Endothelial cell of umbilical vein (primary cell): ENCODE measurements around the gene ETV3. TPM values are rescaled to one million over a fixed set of nuclear protein-coding genes. Genes with fewer than 3 reads are reported as not detected.

Source experiments
- BruUV-seq: library from RNA; stranded (reverse); fragments of 400-500 nt; replicated peaks from 2 replicates; lab custom pipeline; 2021; lab: Mats Ljungman, UMichigan
- CTCF ChIA-PET: fragments of 300-600, 350-600 bp; sonication (Branson Sonifier 250); formaldehyde crosslinking; loops from one replicate; lab custom pipeline; 2021; ENCODE audit warnings: antibody characterized with exemption, inconsistent platforms; lab: Charles Lee
- POLR2A ChIA-PET: fragments of 300-600, 350-600 bp; sonication (Branson Sonifier 250); formaldehyde crosslinking; loops from one replicate; lab custom pipeline; 2021; ENCODE audit warnings: antibody characterized with exemption, inconsistent platforms; lab: Charles Lee
- DNase-seq: peaks from one replicate; pipeline ENCODE4 v3.0.0-alpha.2; 2011; ENCODE audit warnings: low read depth, low spot score
- FAIRE-seq: peaks from 2 replicates; lab custom pipeline; 2011; peaks lifted over from hg19 to GRCh38; lab: Jason Lieb, UNC
- H2AFZ ChIP-seq: 2 replicates; pipeline ENCODE4 v1.6.0; 2012; ENCODE audit warnings: low read depth, low read length, control low read depth, inconsistent platforms
- H3K27ac ChIP-seq: 2 replicates; pipeline ENCODE4 v1.5.1; 2011; ENCODE audit warnings: low read depth, mild to moderate bottlenecking, control low read depth, low read length, moderate library complexity; ENCODE audit not compliant: insufficient read depth
- H3K27me3 ChIP-seq, 2 experiments: 2 replicates each; pipeline versions ENCODE4 v1.6.0 to v1.6.1; 2011; ENCODE audit warnings: low read length in 2 of 2, mixed read lengths in 1 of 2; ENCODE audit not compliant: control insufficient read depth in 2 of 2, insufficient read depth in 2 of 2
- H3K36me3 ChIP-seq, 2 experiments: 2 replicates in 1 of 2; 3 replicates in 1 of 2; pipeline ENCODE4 v1.5.1; 2011; ENCODE audit warnings: low read length in 2 of 2, mild to moderate bottlenecking in 1 of 2, moderate library complexity in 1 of 2; ENCODE audit not compliant: control insufficient read depth in 2 of 2, insufficient read depth in 2 of 2; ENCODE audit errors: extremely low read depth in 1 of 2
- H3K4me1 ChIP-seq: 3 replicates; pipeline ENCODE4 v1.5.1; 2011; ENCODE audit warnings: mild to moderate bottlenecking, low read length; ENCODE audit not compliant: control insufficient read depth, insufficient read depth; ENCODE audit errors: extremely low read depth
- H3K4me2 ChIP-seq: 2 replicates; pipeline ENCODE4 v1.6.1; 2011; ENCODE audit warnings: low read length, control low read depth, mixed read lengths; ENCODE audit not compliant: insufficient read depth
- H3K4me3 ChIP-seq, 3 experiments: fragments of 200-600 bp in 1 of 3; sonication (generic), shearing (Covaris generic) in 1 of 3; replicated peaks in 1 of 3; 2 replicates each; pipeline ENCODE4 v1.5.1; 2011 to 2016; ENCODE audit warnings: control low read depth in 3 of 3, low read length in 3 of 3, mild to moderate bottlenecking in 2 of 3, inconsistent platforms in 1 of 3, low read depth in 1 of 3, moderate library complexity in 1 of 3; ENCODE audit not compliant: insufficient read depth in 1 of 3
- H3K79me2 ChIP-seq: 2 replicates; pipeline ENCODE4 v1.6.0; 2012; ENCODE audit warnings: low read length, inconsistent platforms; ENCODE audit not compliant: control insufficient read depth, insufficient read depth
- H3K9ac ChIP-seq: replicated peaks from 2 replicates; pipeline ENCODE3; 2011; ENCODE audit warnings: low read length, control low read depth; ENCODE audit not compliant: insufficient read depth; ENCODE audit errors: extremely low read depth
- H3K9me1 ChIP-seq: replicated peaks from 3 replicates; pipeline ENCODE4 v1.6.0; 2011; ENCODE audit warnings: mild to moderate bottlenecking, low read length; ENCODE audit not compliant: control insufficient read depth, insufficient read depth; ENCODE audit errors: extremely low read depth
- H3K9me3 ChIP-seq: replicated peaks from 2 replicates; pipeline ENCODE4 v1.5.1; 2012; ENCODE audit warnings: low read length, inconsistent platforms; ENCODE audit not compliant: control insufficient read depth, insufficient read depth
- H4K20me1 ChIP-seq: replicated peaks from 2 replicates; pipeline ENCODE3; 2011; ENCODE audit warnings: mild to moderate bottlenecking, low read length; ENCODE audit not compliant: control insufficient read depth, insufficient read depth; ENCODE audit errors: extremely low read depth
- CTCF ChIP-seq, 2 donors: IDR thresholded peaks; 1 replicate in 1 of 2; 2 replicates in 1 of 2; pipeline ENCODE4 v1.5.1; 2011; ENCODE audit warnings: low read length in 2 of 2, mild to moderate bottlenecking in 2 of 2, moderate library complexity in 2 of 2, control low read depth in 1 of 2, inconsistent platforms in 1 of 2, low read depth in 1 of 2; ENCODE audit not compliant: insufficient read depth in 1 of 2; ENCODE audit errors: extremely low read depth in 1 of 2
- EZH2 ChIP-seq: IDR thresholded peaks from 2 replicates; pipeline ENCODE4 v1.6.1; 2012; ENCODE audit warnings: borderline replicate concordance, low read depth, mild to moderate bottlenecking, moderate library complexity, low read length, inconsistent platforms; ENCODE audit not compliant: severe bottlenecking
- FOS ChIP-seq: IDR thresholded peaks from 2 replicates; pipeline ENCODE4 v1.6.1; 2011; ENCODE audit warnings: mild to moderate bottlenecking, low read length, moderate library complexity, borderline replicate concordance; ENCODE audit not compliant: insufficient read depth
- GATA2 ChIP-seq: IDR thresholded peaks from 2 replicates; pipeline ENCODE4 v1.7.0; 2011; ENCODE audit warnings: low read depth, mild to moderate bottlenecking, moderate library complexity, mixed read lengths, low read length; ENCODE audit not compliant: insufficient read length, insufficient read depth
- JUN ChIP-seq: IDR thresholded peaks from 2 replicates; pipeline ENCODE4 v1.6.1; 2011; ENCODE audit warnings: borderline replicate concordance, low read depth; ENCODE audit not compliant: insufficient read length, insufficient read depth
- MAX ChIP-seq: IDR thresholded peaks from 2 replicates; pipeline ENCODE4 v1.6.1; 2011; ENCODE audit not compliant: insufficient read depth, insufficient read length
- MYC ChIP-seq: IDR thresholded peaks from one replicate; pipeline ENCODE4 v1.6.1; 2011; ENCODE audit warnings: mild to moderate bottlenecking, low read depth, low read length
- POLR2A ChIP-seq: IDR thresholded peaks from 2 replicates; pipeline ENCODE4 v1.6.1; 2012; ENCODE audit warnings: low read depth, mild to moderate bottlenecking, control low read depth, low read length
- POLR2AphosphoS5 ChIP-seq: IDR thresholded peaks from 2 replicates; pipeline ENCODE4 v1.6.1; 2012; ENCODE audit warnings: low read depth, mild to moderate bottlenecking, control low read depth, low read length, moderate library complexity; ENCODE audit not compliant: insufficient read depth
- dilution Hi-C: fragments of 300-500 bp; cut with MboI; formaldehyde crosslinking; loops from one replicate; pipeline ENCODE4 v1.15.0; 2019; ENCODE audit warnings: low sequenced_read_pairs; ENCODE audit not compliant: extremely low pct_ligation_motif_present
- intact Hi-C: fragments of 100-400 bp; cut with micrococcal nuclease; formaldehyde crosslinking; loops from one replicate; pipeline ENCODE4 v1.10.0; 2022
- polyA plus RNA-seq, 4 experiments: library from polyadenylated mRNA; depleted of rRNA in 3 of 4; stranded (reverse) in 3 of 4; unstranded in 1 of 4; fragments of >200 nt; gene quantifications; 2 replicates each; pipeline versions ENCODE4 v1.2.1 to v1.2.3, GENCODE V29; 2011 to 2012; ENCODE audit warnings: missing spikeins in 1 of 4
- total RNA-seq: library from RNA; stranded (reverse); gene quantifications from 2 replicates; pipeline ENCODE4 v1.2.3, GENCODE V29; 2021

ETV3 gene
- total and polyA plus RNA-seq, 2 donors (not counting 3 experiments of a cell fraction or from before 2014, with no cell fraction given): 6.8 to 22.3 TPM

GRCh38 chr1:157167437-157167836, 29.2 kb upstream of the ETV3 start:
- no TSS peak for BruUV-seq
- Histone ChIP-seq H3K4me2 (no peak overlapping the region), H3K9me1 (no peaks in the 10 kb centered on the region), H3K27ac (no peak overlapping the region), H3K4me1 (no peaks in the 10 kb centered on the region), H3K9me3 (no peaks in the 10 kb centered on the region), H2AFZ (no peak overlapping the region), H3K9ac (no peak overlapping the region), H3K4me3 (no peak overlapping the region), H4K20me1 (no peaks in the 10 kb centered on the region), H3K79me2 (no peaks in the 10 kb centered on the region), H3K36me3 (no peaks in the 10 kb centered on the region), H3K27me3 (peaks cover 11 to 14% of the 10 kb centered on the region in 2 experiments)
- intact Hi-C loops (no loop called here), dilution Hi-C loops (no loop called here)
- DNase-seq: no peak
- TF ChIP-seq EZH2 (no peak), FOS (no peak), JUN (no peak), GATA2 (no peak), POLR2A (no peak), CTCF (IDR thresholded peaks at IDR 0.05; ENCODE audit: extremely low read depth in 1 of 2, insufficient read depth in 1 of 2, low read depth in 1 of 2, low read length in 2 of 2) (no peak), MYC (no peak), MAX (no peak), POLR2AphosphoS5 (no peak)
- POLR2A ChIA-PET: no interaction called here
- no peak for FAIRE-seq
- CTCF ChIA-PET: interaction anchor here (0.6 to 1.1 kb wide), 2 partner anchors 12 to 78 kb away, joined by 3 to 9 read pairs; no protein-coding TSS in a partner anchor
